RKO (cell line): ENCODE results near the gene KLHL29.
"Not testable (repeated sequence)": the region's sequence is repeated elsewhere in the genome, so short reads cannot be mapped to it uniquely, and the experiment has no call there.

Experiments
- DNase-seq: peaks from one replicate; pipeline ENCODE4 v3.0.0-alpha.2; 2016; ENCODE audit warnings: low spot score

Gene KLHL29

DNA sequence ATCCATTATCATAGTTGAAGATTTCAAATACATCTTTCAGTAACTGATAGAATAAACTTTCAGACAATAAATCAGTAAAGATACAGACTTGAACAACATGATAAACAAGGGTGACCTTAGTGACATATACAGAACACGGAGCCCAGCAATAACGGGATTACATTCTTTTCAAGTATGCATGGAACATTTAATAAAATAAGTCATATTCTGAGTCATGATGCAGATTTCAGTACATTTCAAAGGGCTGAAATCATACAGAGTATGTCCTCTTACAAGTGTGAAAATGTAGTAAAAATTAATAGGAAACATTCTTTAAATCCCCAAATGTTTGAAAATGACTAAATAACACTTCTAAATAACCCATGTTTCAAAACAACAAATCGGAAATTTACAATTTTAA, 17.2 kb upstream of the KLHL29 start:
- peak; percentile 66 for DNase-seq

GRCh38 chr2:23373666-23374065, 11.3 kb upstream of the KLHL29 start:
- no peak for DNase-seq

GRCh38 chr2:23375448-23375847, 9.5 kb upstream of the KLHL29 start:
- peak; percentile 8 for DNase-seq

GRCh38 chr2:23376075-23376474, 8.9 kb upstream of the KLHL29 start:
- no peak for DNase-seq

DNA sequence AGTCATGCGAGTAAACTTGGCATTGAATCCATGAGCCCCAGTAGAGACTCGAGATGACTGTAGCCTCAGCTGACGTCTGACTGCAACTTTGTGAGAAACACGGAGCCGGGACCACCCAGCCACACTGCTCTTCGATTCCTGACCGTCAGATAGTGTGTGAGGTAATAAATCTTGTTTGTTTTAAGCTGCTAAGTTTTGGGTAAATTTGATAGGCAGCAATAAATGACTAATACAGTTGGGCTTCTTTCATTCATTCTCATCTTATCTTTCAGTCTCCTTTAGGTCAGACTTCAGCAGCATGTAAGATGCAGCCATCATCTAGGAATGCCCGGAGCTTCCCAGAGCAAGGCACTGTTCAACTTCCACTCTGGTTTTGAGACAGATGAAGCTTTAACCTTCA, 8.0 kb upstream of the KLHL29 start:
- no peak for DNase-seq

- DNase-seq = no peak
Observed at GRCh38 chr2:23377771-23378170, 7.2 kb upstream of the KLHL29 start.

DNA sequence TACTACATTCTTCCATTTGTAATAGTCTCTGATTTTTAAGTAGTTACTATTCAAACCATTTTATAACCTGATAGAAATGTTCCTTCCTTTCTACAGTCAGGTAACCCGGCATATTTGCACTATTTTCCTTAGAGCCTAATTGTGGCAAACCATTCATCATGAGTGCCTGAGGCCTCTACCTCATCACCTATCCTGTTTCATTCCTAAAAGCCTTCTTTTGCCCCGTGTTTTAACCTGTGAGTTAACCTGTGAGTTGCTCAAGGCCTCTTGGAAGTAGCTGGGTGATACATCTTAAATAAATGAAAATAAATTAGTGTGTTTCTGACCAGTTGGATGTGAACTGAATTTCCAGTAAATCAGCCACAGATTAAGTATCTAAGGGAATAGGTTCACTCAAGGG, 6.5 kb upstream of the KLHL29 start:
- no peak for DNase-seq

DNA sequence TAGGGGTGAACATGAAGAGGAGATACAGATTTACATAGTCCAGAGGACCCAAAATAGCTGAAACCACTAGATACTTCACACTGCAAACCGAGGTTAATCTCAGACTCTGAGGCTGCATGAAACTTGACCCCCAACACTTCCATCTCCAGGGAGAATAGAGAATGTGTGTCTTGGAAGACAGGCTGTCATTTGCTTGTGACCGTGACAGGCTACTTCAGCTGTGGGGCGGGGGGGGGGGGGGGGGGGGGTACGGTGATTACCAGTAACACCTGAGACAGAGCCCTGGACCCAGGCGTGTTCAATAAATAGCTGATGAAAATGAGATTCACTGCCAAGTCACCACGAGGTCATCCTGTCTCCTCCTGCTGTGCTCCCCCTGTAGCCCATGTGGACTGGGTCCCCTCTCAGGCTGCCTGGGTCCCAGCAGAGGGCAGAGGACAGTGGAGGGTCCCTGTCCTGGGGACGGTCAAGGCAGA, 5.7 kb upstream of the KLHL29 start:
- no peak for DNase-seq

DNA sequence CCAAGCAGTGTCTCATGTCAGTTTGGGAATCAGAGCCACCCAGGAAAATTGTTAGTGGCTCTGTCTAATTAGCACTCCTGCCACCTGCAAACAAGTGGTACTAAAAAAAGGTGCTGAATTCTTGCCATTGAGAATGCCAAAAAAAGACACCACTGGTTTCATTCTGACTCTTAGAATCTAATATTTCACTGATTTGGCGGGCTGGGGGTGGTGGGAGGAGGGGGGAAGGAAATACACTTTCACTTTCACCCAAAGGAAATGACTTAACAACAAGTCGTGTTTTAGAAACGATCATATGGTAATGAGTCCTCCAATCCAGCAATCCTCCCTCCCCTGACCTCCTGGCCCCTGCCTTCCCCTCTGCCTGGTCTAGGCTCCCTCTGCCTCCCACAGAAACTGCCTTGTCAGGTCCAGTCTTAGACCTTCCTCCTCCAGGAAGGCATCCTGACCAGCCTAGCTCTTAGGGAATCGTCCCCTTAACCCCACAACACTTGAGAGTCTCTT, 4.4 kb upstream of the KLHL29 start:
- DNase-seq = peak; percentile 38

GRCh38 chr2:23381084-23381483, 3.9 kb upstream of the KLHL29 start:
- peak; percentile 89 for DNase-seq

- DNase-seq = no peak
Observed at GRCh38 chr2:23381485-23381884, 3.5 kb upstream of the KLHL29 start.

GRCh38 chr2:23383100-23383499, 1.9 kb upstream of the KLHL29 start:
- DNase-seq = no peak

DNA sequence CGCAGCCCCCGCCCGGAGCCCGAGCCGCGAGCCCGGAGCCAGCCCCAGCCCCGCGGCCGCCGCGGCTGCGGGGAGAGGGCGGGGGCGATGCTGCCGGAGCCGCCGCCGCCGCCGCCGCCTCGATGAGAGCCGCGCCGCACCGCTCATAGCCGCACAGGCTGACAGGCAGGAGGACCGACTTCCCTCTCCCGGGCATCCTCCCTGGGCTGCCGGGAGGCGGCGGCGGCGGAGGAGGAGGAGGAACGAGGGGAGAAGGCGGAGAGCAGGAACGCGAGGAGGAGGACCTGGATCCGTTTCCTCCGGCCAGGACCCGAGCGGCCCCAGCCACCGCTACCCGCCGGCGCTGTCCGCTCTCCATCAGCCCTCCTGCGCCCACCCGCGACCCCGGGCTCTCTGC, 370 bp downstream of the KLHL29 start:
- peak; percentile 28 for DNase-seq

DNA sequence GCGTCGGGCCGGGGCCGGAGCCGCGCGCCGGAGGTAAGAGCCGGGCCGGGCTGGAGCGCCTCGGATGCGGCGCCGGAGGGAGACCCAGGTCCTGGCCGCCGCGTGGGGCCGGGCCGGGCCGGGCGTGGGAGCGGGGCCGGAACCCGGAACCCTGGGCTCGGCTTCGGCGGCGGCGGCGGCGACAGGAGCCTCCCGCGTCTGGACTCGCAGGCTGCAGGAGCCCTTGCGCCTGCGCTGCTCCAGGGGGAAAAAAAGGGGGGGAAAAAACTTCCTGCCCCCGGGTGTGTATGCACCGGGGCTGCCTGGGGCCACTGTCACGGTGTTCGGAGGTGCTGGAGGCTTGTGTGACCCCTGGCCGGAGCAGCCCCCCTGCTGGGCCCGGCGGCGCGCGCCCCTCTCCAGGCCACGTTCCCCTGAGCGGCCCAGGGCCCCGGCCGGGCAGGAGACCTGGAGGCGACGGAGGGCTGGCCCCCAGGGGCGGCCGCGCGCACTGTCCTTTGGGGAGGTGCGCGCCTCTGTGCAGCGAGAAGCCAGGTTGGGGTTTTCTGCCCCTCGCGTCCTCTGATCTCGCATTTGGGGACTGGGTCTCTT, 864 bp downstream of the KLHL29 start:
- peak; percentile 30 for DNase-seq

DNA sequence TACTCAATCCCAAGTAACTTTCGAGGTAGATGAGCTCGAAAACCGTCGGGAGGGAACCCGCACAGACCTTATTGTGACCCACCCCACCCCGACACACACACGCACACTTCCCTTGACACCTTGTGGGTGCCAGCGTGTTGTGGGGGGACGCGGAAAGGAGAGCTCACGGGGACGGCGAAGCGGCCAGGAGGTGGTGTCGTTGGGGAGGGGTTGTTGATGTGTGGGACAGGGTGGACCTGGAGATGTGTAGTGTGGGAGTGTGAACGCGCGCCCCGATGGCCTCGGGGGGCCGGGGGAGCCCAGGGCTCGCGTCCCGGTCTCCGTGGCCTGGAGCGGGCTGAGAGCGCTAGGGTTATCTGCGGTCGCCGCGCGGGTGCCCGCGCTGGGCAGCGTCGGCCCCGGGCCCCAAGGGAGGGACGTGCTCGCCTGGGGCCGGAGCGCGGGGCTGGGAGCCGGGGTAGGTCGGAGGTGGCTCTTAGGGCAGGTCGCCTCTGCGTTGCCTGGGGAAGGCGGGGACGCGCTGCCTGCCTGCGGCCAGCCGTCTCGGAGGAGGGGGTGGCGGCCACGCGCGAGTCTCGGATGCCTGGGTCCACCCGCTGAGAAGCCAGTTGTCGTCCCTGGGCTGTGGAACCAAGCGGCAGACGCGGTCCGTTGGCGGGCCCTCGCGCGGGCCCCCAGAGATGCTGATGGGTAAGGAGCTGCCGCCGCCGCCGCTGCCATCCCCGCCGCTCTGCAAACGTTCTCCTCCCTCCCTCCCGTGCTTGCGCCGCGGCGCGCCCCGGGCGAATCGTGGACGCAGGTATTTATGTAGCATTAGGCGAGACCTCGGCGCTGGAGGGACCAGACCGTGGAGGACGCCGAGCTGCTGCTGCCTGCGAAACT, 1.6 kb downstream of the KLHL29 start:
- DNase-seq = peak; percentile 37

- no peak for DNase-seq
Observed at GRCh38 chr2:23387221-23387550, 2.2 kb downstream of the KLHL29 start.

GRCh38 chr2:23387845-23388244, 2.9 kb downstream of the KLHL29 start:
- DNase-seq = no peak

GRCh38 chr2:23388294-23388693, 3.3 kb downstream of the KLHL29 start:
- DNase-seq = no peak

- no peak for DNase-seq
Observed at GRCh38 chr2:23388756-23389514, 4.0 kb downstream of the KLHL29 start.

- DNase-seq = no peak
Observed at GRCh38 chr2:23390152-23390551, 5.2 kb downstream of the KLHL29 start.

DNA sequence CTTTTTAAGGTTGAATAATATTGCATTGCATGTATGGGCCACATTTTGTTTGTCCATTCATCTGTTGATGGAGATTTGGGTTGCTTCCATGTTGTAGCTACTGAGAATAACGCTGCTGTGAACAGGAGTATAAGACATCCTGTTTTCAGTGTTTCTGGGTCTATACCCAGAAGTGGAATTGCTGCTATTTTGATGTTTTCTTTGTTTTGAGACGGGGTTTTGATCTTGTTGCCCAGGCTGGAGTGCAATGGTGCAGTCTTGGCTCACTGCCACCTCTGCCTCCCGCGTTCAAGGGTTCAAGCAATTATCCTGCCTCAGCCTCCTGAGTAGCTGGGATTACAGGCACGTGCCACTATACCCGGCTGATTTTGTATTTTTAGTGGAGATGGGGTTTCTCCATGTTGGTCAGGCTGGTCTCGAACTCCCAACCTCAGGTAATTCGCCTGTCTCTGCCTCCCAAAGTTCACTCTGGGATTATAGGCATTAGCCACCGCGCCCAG, 6.3 kb downstream of the KLHL29 start:
- DNase-seq = not testable (repeated sequence)

- no peak for DNase-seq
Observed at GRCh38 chr2:23393722-23394121, 8.7 kb downstream of the KLHL29 start.

DNA sequence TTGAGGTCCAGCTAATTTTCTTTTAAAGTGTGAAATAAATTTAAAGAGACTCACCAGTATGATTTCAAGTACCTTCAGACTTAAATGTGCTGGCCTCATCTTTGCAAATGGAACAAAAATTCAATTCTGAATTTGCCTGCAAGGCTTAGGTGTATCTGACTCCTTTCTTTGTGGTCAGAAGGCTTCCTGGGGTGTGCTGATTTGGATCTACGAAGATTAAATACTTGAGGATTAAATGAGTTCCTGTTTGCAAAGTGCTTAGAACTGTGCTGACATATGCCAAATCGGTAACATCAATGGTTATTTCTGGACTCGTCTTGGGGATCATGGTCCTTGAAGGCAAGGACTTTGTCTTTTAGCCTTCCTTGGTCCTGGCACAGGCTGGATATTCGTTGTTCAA, 9.7 kb downstream of the KLHL29 start:
- DNase-seq = no peak
